DOHH2 (cell line): ENCODE measurements around the gene TMTC2.

Source experiments
- H3F3A ChIP-seq: fragments of 200-600 bp; sonication (generic), shearing (Covaris generic); 2 replicates; pipeline ENCODE4 v1.6.0; 2016; ENCODE audit warnings: antibody characterized with exemption, mild to moderate bottlenecking; ENCODE audit not compliant: control insufficient read depth, insufficient read depth
- H3K27ac ChIP-seq: fragments of 200-600 bp; sonication (generic); 2 replicates; pipeline ENCODE4 v1.5.1; 2014; ENCODE audit warnings: low read depth, mild to moderate bottlenecking, low read length, moderate library complexity
- H3K27me3 ChIP-seq: fragments of 200-600 bp; sonication (generic); 2 replicates; pipeline ENCODE4 v1.6.1; 2014; ENCODE audit warnings: mild to moderate bottlenecking, low read length, mixed read lengths; ENCODE audit not compliant: control insufficient read depth
- H3K36me3 ChIP-seq: fragments of 200-600 bp; sonication (generic); 2 replicates; pipeline ENCODE4 v1.6.1; 2014; ENCODE audit warnings: mild to moderate bottlenecking, low read length, moderate library complexity, mixed read lengths; ENCODE audit not compliant: control insufficient read depth
- H3K4me1 ChIP-seq: fragments of 200-600 bp; sonication (generic); 2 replicates; pipeline ENCODE4 v1.6.1; 2014; ENCODE audit warnings: mild to moderate bottlenecking, low read length, mixed read lengths; ENCODE audit not compliant: control insufficient read depth
- H3K4me2 ChIP-seq: fragments of 200-600 bp; sonication (generic); 2 replicates; pipeline ENCODE4 v1.6.0; 2014; ENCODE audit warnings: mild to moderate bottlenecking, low read length, moderate library complexity
- H3K4me3 ChIP-seq: fragments of 200-600 bp; sonication (generic); 2 replicates; pipeline ENCODE4 v1.5.1; 2014; ENCODE audit warnings: mild to moderate bottlenecking, low read length, mixed read lengths
- H3K79me2 ChIP-seq: fragments of 200-600 bp; sonication (generic); 2 replicates; pipeline ENCODE4 v1.6.1; 2014; ENCODE audit warnings: mild to moderate bottlenecking, low read length, mixed read lengths; ENCODE audit not compliant: control insufficient read depth
- H3K9me2 ChIP-seq: fragments of 200-600 bp; sonication (generic); replicated peaks from 2 replicates; pipeline ENCODE4 v1.6.1; 2014; ENCODE audit warnings: mild to moderate bottlenecking, low read length, mixed read lengths; ENCODE audit not compliant: control insufficient read depth
- H3K9me3 ChIP-seq: fragments of 200-600 bp; sonication (generic); 2 replicates; pipeline ENCODE4 v1.6.1; 2014; ENCODE audit warnings: antibody characterized with exemption, low read length, mixed read lengths; ENCODE audit not compliant: control insufficient read depth, insufficient read depth
- H4K20me1 ChIP-seq: fragments of 200-600 bp; sonication (generic); 2 replicates; pipeline ENCODE4 v1.6.0; 2014; ENCODE audit warnings: low read depth, mild to moderate bottlenecking, antibody characterized with exemption, low read length, moderate library complexity; ENCODE audit not compliant: control insufficient read depth, insufficient read depth
- CTCF ChIP-seq: fragments of 200-600 bp; sonication (generic); IDR thresholded peaks from one replicate; pipeline ENCODE4 v1.5.1; 2014; ENCODE audit warnings: antibody characterized with exemption, mild to moderate bottlenecking, low read depth, low read length; ENCODE audit not compliant: poor library complexity, severe bottlenecking
- EZH2phosphoT487 ChIP-seq: fragments of 200-600 bp; sonication (generic); IDR thresholded peaks from 2 replicates; pipeline ENCODE4 v1.6.1; 2017; ENCODE audit warnings: borderline replicate concordance, mild to moderate bottlenecking, antibody characterized with exemption, low read length, moderate library complexity, mixed read lengths

The TMTC2 gene

GRCh38 chr12:83172866-83173649 is 486.4 kb downstream of the TMTC2 start:
- H3K4me2 ChIP-seq, result no peak overlapping the region
- H3K4me3 ChIP-seq, result no peak overlapping the region
- no peak overlapping the region for H3K27ac ChIP-seq
- no peaks in the 10 kb centered on the region for H3K9me2 ChIP-seq
- H3K36me3 ChIP-seq, result no peaks in the 10 kb centered on the region
- H3K27me3 ChIP-seq, result no peaks in the 10 kb centered on the region
- H3K9me3 ChIP-seq, result no peaks in the 10 kb centered on the region
- H4K20me1 ChIP-seq, result no peaks in the 10 kb centered on the region
- H3K79me2 ChIP-seq, result no peaks in the 10 kb centered on the region
- TF ChIP-seq CTCF (no peak), EZH2phosphoT487 (no peak)
- H3F3A ChIP-seq, result no peaks in the 10 kb centered on the region
- H3K4me1 ChIP-seq, result no peaks in the 10 kb centered on the region

- Histone ChIP-seq H3K79me2 (no peaks in the 10 kb centered on the region), H3K36me3 (no peaks in the 10 kb centered on the region), H3K27ac (no peak overlapping the region), H3K9me2 (no peaks in the 10 kb centered on the region), H3K4me2 (no peak overlapping the region), H4K20me1 (no peaks in the 10 kb centered on the region), H3K27me3 (no peaks in the 10 kb centered on the region), H3F3A (no peaks in the 10 kb centered on the region), H3K9me3 (no peaks in the 10 kb centered on the region), H3K4me1 (no peaks in the 10 kb centered on the region), H3K4me3 (no peak overlapping the region)
- TF ChIP-seq CTCF (no peak), EZH2phosphoT487 (no peak)
Measured at GRCh38 chr12:83179999-83180398, 493.3 kb downstream of the TMTC2 start.

- H3K4me2 ChIP-seq, result no peak overlapping the region
- no peaks in the 10 kb centered on the region for H3K9me3 ChIP-seq
- no peak overlapping the region for H3K4me3 ChIP-seq
- no peaks in the 10 kb centered on the region for H3F3A ChIP-seq
- H3K4me1 ChIP-seq, result no peaks in the 10 kb centered on the region
- H3K27ac ChIP-seq, result no peak overlapping the region
- no peaks in the 10 kb centered on the region for H3K79me2 ChIP-seq
- no peaks in the 10 kb centered on the region for H3K36me3 ChIP-seq
- H3K9me2 ChIP-seq, result no peaks in the 10 kb centered on the region
- H3K27me3 ChIP-seq, result no peaks in the 10 kb centered on the region
- no peak for TF ChIP-seq CTCF
- TF ChIP-seq EZH2phosphoT487, result no peak
- no peaks in the 10 kb centered on the region for H4K20me1 ChIP-seq
Measured at GRCh38 chr12:83181074-83181473, 494.4 kb downstream of the TMTC2 start.
